NB4 (cell line): Measurements from ENCODE around the gene RRAS.

ENCODE experiments used
- CTCF ChIP-seq: IDR thresholded peaks from one replicate; pipeline ENCODE4 v1.5.1; 2012; ENCODE audit warnings: low read depth, low read length
- MAX ChIP-seq: IDR thresholded peaks from 2 replicates; pipeline ENCODE4 v1.6.1; 2011; ENCODE audit warnings: low read depth, low read length
- POLR2A ChIP-seq: IDR thresholded peaks from 2 replicates; pipeline ENCODE4 v1.6.1; 2011; ENCODE audit warnings: mild to moderate bottlenecking; ENCODE audit not compliant: insufficient read length; ENCODE audit errors: extremely low read depth

GRCh38 chr19:49626226-49626625 is 13.7 kb downstream of the RRAS start:
- TF ChIP-seq CTCF, result no peak
- TF ChIP-seq POLR2A, result no peak
- no peak for TF ChIP-seq MAX
